GM23248 (cell line): Measurements from ENCODE around the gene LUZP2.

ENCODE experiments used
- EZH2 ChIP-seq: fragments of 200-600 bp; sonication (generic); IDR thresholded peaks from 2 replicates; pipeline ENCODE4 v1.6.1; 2018; ENCODE audit warnings: antibody characterized with exemption, mild to moderate bottlenecking; ENCODE audit not compliant: insufficient read depth, poor library complexity, severe bottlenecking
- EZH2phosphoT487 ChIP-seq: fragments of 200-600 bp; sonication (generic); IDR thresholded peaks from 2 replicates; pipeline ENCODE4 v1.6.1; 2018; ENCODE audit warnings: antibody characterized with exemption, moderate library complexity, mild to moderate bottlenecking, low read depth; ENCODE audit not compliant: insufficient read depth

- no peak for TF ChIP-seq EZH2
- TF ChIP-seq EZH2phosphoT487 = no peak
These were observed 336.7 kb downstream of the LUZP2 start for GRCh38 chr11:24833573-24833972.
